HCT116 (cell line): ENCODE data around the gene RNF175. TPM values are rescaled to one million over a fixed set of nuclear protein-coding genes. Genes with fewer than 3 reads are reported as not detected.

Experiments
- ATAC-seq: fragments of 200-7000 bp; cut with Tn5 transposase; 2 replicates; pipeline ENCODE4 v1.9.1; 2020; ENCODE audit warnings: mild to moderate bottlenecking, moderate library complexity
- BruUV-seq: library from RNA; stranded (reverse); fragments of 400-500 nt; replicated peaks from 2 replicates; lab custom pipeline; 2021; lab: Mats Ljungman, UMichigan
- CTCF ChIA-PET: fragments of 300-600 bp; sonication (Branson Sonifier 250); formaldehyde crosslinking; loops from one replicate; lab custom pipeline; 2021; ENCODE audit warnings: antibody characterized with exemption; lab: Charles Lee
- POLR2A ChIA-PET: fragments of 300-600, 350-600 bp; sonication (Branson Sonifier 250); formaldehyde crosslinking; loops from one replicate; lab custom pipeline; 2021; ENCODE audit warnings: antibody characterized with exemption; lab: Charles Lee
- RAD21 ChIA-PET, 2 experiments: fragments of 300-600 bp; sonication (Branson Sonifier 250); formaldehyde crosslinking; loops; one replicate each; lab custom pipeline; 2023; ENCODE audit warnings: low total read pairs in 2 of 2; ENCODE audit not compliant: uncharacterized antibody in 2 of 2, unreplicated experiment in 2 of 2, low non-redundant PET in 1 of 2; lab: Charles Lee
- DNase-seq: peaks from one replicate; pipeline ENCODE4 v3.0.0-alpha.2; 2010; ENCODE audit warnings: low read depth, low spot score
- H2AFZ ChIP-seq: fragments of 200-600 bp; shearing (Covaris generic), sonication (generic); 2 replicates; pipeline ENCODE4 v1.6.1; 2017; ENCODE audit warnings: low read depth, mixed run types, mixed read lengths, antibody characterized with exemption, low read length; ENCODE audit not compliant: poor library complexity, severe bottlenecking
- H3K27ac ChIP-seq: 2 replicates; pipeline ENCODE4 v1.5.1; 2012; ENCODE audit warnings: low read depth, low read length
- H3K27me3 ChIP-seq: fragments of 200-600 bp; sonication (generic); 2 replicates; pipeline ENCODE4 v1.6.1; 2016; ENCODE audit warnings: mixed run types, low read length, mixed read lengths; ENCODE audit not compliant: insufficient read depth
- H3K36me3 ChIP-seq, 2 experiments: fragments of 200-500 bp in 1 of 2; fragments of 200-600 bp in 1 of 2; sonication (Bioruptor generic) in 1 of 2; sonication (generic) in 1 of 2; 2 replicates each; pipeline versions ENCODE4 v1.5.1 to v1.6.1; 2014 to 2016; ENCODE audit warnings: low read length in 2 of 2, inconsistent platforms in 1 of 2, mixed read lengths in 1 of 2, mixed run types in 1 of 2; ENCODE audit not compliant: insufficient read depth in 2 of 2, control insufficient read depth in 1 of 2
- H3K4me1 ChIP-seq, 2 experiments: fragments of 200-600 bp in 1 of 2; sonication (generic) in 1 of 2; 2 replicates each; pipeline versions ENCODE4 v1.5.1 to v1.6.1; 2012 to 2017; ENCODE audit warnings: low read length in 2 of 2, inconsistent platforms in 1 of 2, mild to moderate bottlenecking in 1 of 2, mixed read lengths in 1 of 2, mixed run types in 1 of 2, moderate library complexity in 1 of 2; ENCODE audit not compliant: insufficient read depth in 2 of 2, control insufficient read depth in 1 of 2
- H3K4me2 ChIP-seq: fragments of 200-600 bp; sonication (generic); 2 replicates; pipeline ENCODE4 v1.6.1; 2017; ENCODE audit warnings: mixed run types, low read length, mixed read lengths
- H3K4me3 ChIP-seq, 2 experiments: fragments of 200-600 bp in 1 of 2; sonication (generic) in 1 of 2; replicated peaks in 1 of 2; 2 replicates each; pipeline ENCODE4 v1.5.1; 2011 to 2016; ENCODE audit warnings: low read length in 2 of 2, control low read depth in 1 of 2, low read depth in 1 of 2, mild to moderate bottlenecking in 1 of 2, mixed read lengths in 1 of 2, mixed run types in 1 of 2
- H3K79me2 ChIP-seq: fragments of 200-600 bp; sonication (generic); 2 replicates; pipeline ENCODE4 v1.6.1; 2017; ENCODE audit warnings: mild to moderate bottlenecking, mixed run types, low read length, moderate library complexity, mixed read lengths; ENCODE audit not compliant: insufficient read depth
- H3K9ac ChIP-seq: fragments of 200-600 bp; sonication (generic); 2 replicates; pipeline ENCODE4 v1.6.1; 2016; ENCODE audit warnings: low read length, mixed read lengths
- H3K9me2 ChIP-seq: fragments of 200-600 bp; sonication (generic), shearing (Covaris generic); 2 replicates; pipeline ENCODE4 v1.6.1; 2017; ENCODE audit warnings: mixed run types, mild to moderate bottlenecking, moderate library complexity; ENCODE audit not compliant: insufficient read depth
- H3K9me3 ChIP-seq, 2 experiments: fragments of 200-500 bp in 1 of 2; fragments of 200-600 bp in 1 of 2; sonication (Bioruptor generic) in 1 of 2; sonication (generic) in 1 of 2; 2 replicates each; pipeline ENCODE4 v1.6.1; 2014 to 2017; ENCODE audit warnings: low read length in 2 of 2, mixed read lengths in 2 of 2, inconsistent platforms in 1 of 2, low read depth in 1 of 2, mild to moderate bottlenecking in 1 of 2, mixed run types in 1 of 2, moderate library complexity in 1 of 2; ENCODE audit not compliant: control insufficient read depth in 1 of 2, insufficient read depth in 1 of 2
- H4K20me1 ChIP-seq: fragments of 200-600 bp; sonication (generic), shearing (Covaris generic); 2 replicates; pipeline ENCODE4 v1.6.1; 2017; ENCODE audit warnings: mixed run types, mild to moderate bottlenecking, moderate library complexity; ENCODE audit not compliant: insufficient read depth
- CEBPB ChIP-seq: IDR thresholded peaks from 2 replicates; pipeline ENCODE4 v1.6.1; 2012; ENCODE audit warnings: low read depth
- RAD21 ChIP-seq: IDR thresholded peaks from 2 replicates; pipeline ENCODE4 v1.6.1; 2012; ENCODE audit warnings: low read depth, mild to moderate bottlenecking
- REST ChIP-seq: IDR thresholded peaks from 2 replicates; pipeline ENCODE4 v1.6.1; 2012; ENCODE audit warnings: low read depth
- ZNF274 ChIP-seq: fragments of 200-500 bp; sonication (Bioruptor generic); IDR thresholded peaks from 2 replicates; pipeline ENCODE4 v1.6.1; 2014; ENCODE audit warnings: mild to moderate bottlenecking, low read depth, low read length, inconsistent platforms
- intact Hi-C: fragments of 100-400 bp; cut with micrococcal nuclease; formaldehyde crosslinking; loops from 2 replicates; pipeline ENCODE4 v1.10.0; 2022
- total RNA-seq: library from RNA; stranded (reverse); gene quantifications from one replicate; pipeline ENCODE4 v1.2.1, GENCODE V29; 2021; ENCODE audit not compliant: unreplicated experiment
- TF ChIP-seq, protein P1 (sequence below): IDR thresholded peaks from 2 replicates; pipeline ENCODE4 v1.6.1; 2012

RNF175 gene
- total RNA-seq, 1 experiment from 2014 or later, result not detected

DNA sequence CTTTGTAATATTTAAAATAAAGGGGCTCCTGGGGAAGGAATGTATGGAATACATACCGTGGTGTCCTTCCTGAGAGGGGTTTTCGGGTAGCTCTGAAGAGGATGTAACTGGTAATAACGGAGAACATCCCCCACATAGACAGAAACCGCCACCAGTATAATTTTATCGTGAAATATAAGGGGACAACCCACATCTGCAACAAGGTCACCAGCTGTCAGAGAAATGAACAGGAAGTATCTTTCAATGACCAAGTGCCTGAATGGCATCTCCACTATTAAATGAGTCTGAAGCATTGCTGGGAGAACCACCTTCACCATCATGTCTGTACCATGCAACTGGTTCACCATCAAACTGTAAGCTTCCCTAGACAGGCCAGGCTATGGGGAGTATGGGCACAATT lies 31.7 kb downstream of the RNF175 start:
- POLR2A ChIA-PET, result no interaction called here
- H3K79me2 ChIP-seq, result no peaks in the 10 kb centered on the region
- ATAC-seq (no peak), DNase-seq (no peak)
- H3K4me1 ChIP-seq, result peaks cover 4 to 7% of the 10 kb centered on the region in 2 experiments; a peak in 2 of 4 replicates
- no peaks in the 10 kb centered on the region for H3K36me3 ChIP-seq
- CTCF ChIA-PET, result no interaction called here
- H3K9me2 ChIP-seq, result no peaks in the 10 kb centered on the region
- no peaks in the 10 kb centered on the region for H3K27me3 ChIP-seq
- RAD21 ChIA-PET, result no interaction called here
- no peaks in the 10 kb centered on the region for H4K20me1 ChIP-seq
- intact Hi-C loops, result no loop called here
- H3K4me3 ChIP-seq, result no peak overlapping the region
- no peak overlapping the region for H2AFZ ChIP-seq
- no peak overlapping the region for H3K27ac ChIP-seq
- H3K9ac ChIP-seq, result no peak overlapping the region
- H3K9me3 ChIP-seq, result no peaks in the 10 kb centered on the region
- TF ChIP-seq REST (no peak), RAD21 (no peak)
- no peak overlapping the region for H3K4me2 ChIP-seq
- BruUV-seq, result no TSS peak

GRCh38 chr4:153725831-153726154 lies 34.0 kb downstream of the RNF175 start:
- no peaks in the 10 kb centered on the region for H3K27me3 ChIP-seq
- H3K27ac ChIP-seq, result no peak overlapping the region
- no peaks in the 10 kb centered on the region for H3K79me2 ChIP-seq
- H4K20me1 ChIP-seq, result no peaks in the 10 kb centered on the region
- H2AFZ ChIP-seq, result no peak overlapping the region
- no peak overlapping the region for H3K4me2 ChIP-seq
- no peak for ATAC-seq
- H3K9me2 ChIP-seq, result no peaks in the 10 kb centered on the region
- ChIA-PET POLR2A (no interaction called here), CTCF (no interaction called here), RAD21 (no interaction called here)
- no peak overlapping the region for H3K9ac ChIP-seq
- intact Hi-C loops, result no loop called here
- DNase-seq, result no peak
- no peaks in the 10 kb centered on the region for H3K9me3 ChIP-seq
- H3K4me1 ChIP-seq, result no peaks in the 10 kb centered on the region
- TF ChIP-seq, protein P1, sequence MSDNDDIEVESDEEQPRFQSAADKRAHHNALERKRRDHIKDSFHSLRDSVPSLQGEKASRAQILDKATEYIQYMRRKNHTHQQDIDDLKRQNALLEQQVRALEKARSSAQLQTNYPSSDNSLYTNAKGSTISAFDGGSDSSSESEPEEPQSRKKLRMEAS, result no peak
- TF ChIP-seq ZNF274 (no peak), CEBPB (no peak)
- TF ChIP-seq, all 23 proteins: peak for 0
- no peaks in the 10 kb centered on the region for H3K36me3 ChIP-seq
- no peak overlapping the region for H3K4me3 ChIP-seq
- no TSS peak for BruUV-seq
